Measurements from ENCODE around the gene CACNA1H. TPM values are rescaled to one million over a fixed set of nuclear protein-coding genes. Genes with fewer than 3 reads are reported as not detected.

CACNA1H gene
- total RNA-seq, 1 donor from 2014 or later: 73.2 TPM

GRCh38 chr16:1107731-1108130 is 45.2 kb upstream of the CACNA1H start:
- Mint-ChIP-seq H3K27ac (ENCODE audit: unreplicated experiment) (no peak overlapping the region), H3K4me1 (ENCODE audit: low read depth) (no peaks in the 10 kb centered on the region)

GRCh38 chr16:1108299-1109252 is 44.3 kb upstream of the CACNA1H start:
- no peak for DNase-seq (ENCODE audit: low spot score)
- H3K36me3 Mint-ChIP-seq (ENCODE audit: low read depth): peaks cover 2% of the 10 kb centered on the region
- H3K9me3 Mint-ChIP-seq (ENCODE audit: low read depth): no peaks in the 10 kb centered on the region
- no peak for TF ChIP-seq CTCF (IDR thresholded peaks at IDR 0.05)
- H3K4me1 Mint-ChIP-seq (ENCODE audit: low read depth): no peaks in the 10 kb centered on the region
- H3K4me3 Mint-ChIP-seq (ENCODE audit: unreplicated experiment): no peak overlapping the region
- peaks cover 14% of the 10 kb centered on the region for H3K27me3 Mint-ChIP-seq (ENCODE audit: low read depth)
- no peak overlapping the region for H3K27ac Mint-ChIP-seq (ENCODE audit: unreplicated experiment)

More at GRCh38 chr16:1107731-1108130, 45.2 kb upstream of the CACNA1H start:
- Mint-ChIP-seq H3K27me3 (ENCODE audit: low read depth) (peaks cover 14% of the 10 kb centered on the region), H3K4me3 (ENCODE audit: unreplicated experiment) (no peak overlapping the region), H3K9me3 (ENCODE audit: low read depth) (no peaks in the 10 kb centered on the region), H3K36me3 (ENCODE audit: low read depth) (peaks cover 2% of the 10 kb centered on the region)
- DNase-seq (ENCODE audit: low spot score): no peak
- TF ChIP-seq CTCF (IDR thresholded peaks at IDR 0.05): no peak

GRCh38 chr16:1109648-1110047 is 43.3 kb upstream of the CACNA1H start:
- H3K27me3 Mint-ChIP-seq (ENCODE audit: low read depth): peaks cover 14% of the 10 kb centered on the region
- no peak overlapping the region for H3K27ac Mint-ChIP-seq (ENCODE audit: unreplicated experiment)
- H3K4me3 Mint-ChIP-seq (ENCODE audit: unreplicated experiment): no peak overlapping the region
- peaks cover 2% of the 10 kb centered on the region for H3K36me3 Mint-ChIP-seq (ENCODE audit: low read depth)
- no peaks in the 10 kb centered on the region for H3K4me1 Mint-ChIP-seq (ENCODE audit: low read depth)
- H3K9me3 Mint-ChIP-seq (ENCODE audit: low read depth): no peaks in the 10 kb centered on the region
- no peak for TF ChIP-seq CTCF (IDR thresholded peaks at IDR 0.05)
- DNase-seq (ENCODE audit: low spot score): no peak

GRCh38 chr16:1112506-1113184 is 40.3 kb upstream of the CACNA1H start:
- Mint-ChIP-seq H3K4me3 (ENCODE audit: unreplicated experiment) (no peak overlapping the region), H3K27ac (ENCODE audit: unreplicated experiment) (no peak overlapping the region), H3K9me3 (ENCODE audit: low read depth) (no peaks in the 10 kb centered on the region), H3K27me3 (ENCODE audit: low read depth) (peaks cover 14% of the 10 kb centered on the region), H3K4me1 (ENCODE audit: low read depth) (no peaks in the 10 kb centered on the region), H3K36me3 (ENCODE audit: low read depth) (peaks cover 2% of the 10 kb centered on the region)
- TF ChIP-seq CTCF (IDR thresholded peaks at IDR 0.05): no peak
- DNase-seq (ENCODE audit: low spot score): no peak

- no peak for DNase-seq (ENCODE audit: low spot score)
- TF ChIP-seq CTCF (IDR thresholded peaks at IDR 0.05): no peak
- Mint-ChIP-seq H3K4me1 (ENCODE audit: low read depth) (no peaks in the 10 kb centered on the region), H3K36me3 (ENCODE audit: low read depth) (peaks cover 2% of the 10 kb centered on the region), H3K27ac (ENCODE audit: unreplicated experiment) (no peak overlapping the region), H3K9me3 (ENCODE audit: low read depth) (no peaks in the 10 kb centered on the region), H3K4me3 (ENCODE audit: unreplicated experiment) (no peak overlapping the region), H3K27me3 (ENCODE audit: low read depth) (peaks cover 12% of the 10 kb centered on the region)
These were observed 39.4 kb upstream of the CACNA1H start for GRCh38 chr16:1113489-1113888.

All from chondrocyte (in vitro differentiated cells).